Measurements from ENCODE around the gene JPH4.
"Not testable (repeated sequence)": the region's sequence is repeated elsewhere in the genome, so short reads cannot be mapped to it uniquely, and the experiment has no call there.

The JPH4 gene

DNA sequence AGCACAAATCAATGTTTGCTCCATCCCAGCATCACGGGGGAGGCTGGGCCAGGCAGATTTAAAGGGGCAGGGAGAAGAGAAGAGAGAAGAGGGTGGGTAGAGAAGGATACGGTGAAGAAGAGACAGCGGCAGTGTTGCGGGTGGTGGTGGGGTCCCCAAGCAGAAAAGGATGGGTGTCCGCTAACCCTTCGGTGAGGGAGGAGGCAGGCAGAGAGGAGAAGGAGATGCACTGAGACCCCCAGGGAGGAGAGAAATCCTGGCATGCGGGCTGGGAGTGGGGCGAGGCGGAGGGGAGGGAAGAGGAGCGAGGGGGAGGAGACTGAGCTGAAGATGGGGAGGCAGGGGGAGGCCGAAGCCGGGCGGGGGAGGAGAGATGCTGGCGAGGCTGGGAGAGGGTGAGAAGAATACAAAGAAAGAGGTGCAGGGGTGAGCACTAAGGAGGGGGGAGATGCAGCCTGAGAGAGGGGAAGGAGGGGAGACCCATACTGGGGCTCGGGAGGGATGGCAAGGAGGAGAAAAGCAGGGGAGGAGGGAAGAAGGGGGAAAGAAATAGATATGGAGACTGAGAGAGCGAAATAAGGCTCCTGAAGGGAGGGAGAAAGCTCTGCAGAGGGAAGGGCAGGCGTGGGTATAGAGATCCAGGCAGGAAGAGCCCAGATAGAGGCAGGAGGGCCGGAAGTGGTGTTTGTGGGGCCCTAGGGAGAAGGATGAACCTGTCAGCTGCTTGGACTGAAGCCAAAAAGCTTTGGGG lies at the start of gene JPH4:
JPH4 (minus strand) TSS at position 231 of the 751 bp plus-strand sequence. CDS start 1,337 bp downstream, outside the sequence.
- peak; percentile 62 for DNase-seq

DNA sequence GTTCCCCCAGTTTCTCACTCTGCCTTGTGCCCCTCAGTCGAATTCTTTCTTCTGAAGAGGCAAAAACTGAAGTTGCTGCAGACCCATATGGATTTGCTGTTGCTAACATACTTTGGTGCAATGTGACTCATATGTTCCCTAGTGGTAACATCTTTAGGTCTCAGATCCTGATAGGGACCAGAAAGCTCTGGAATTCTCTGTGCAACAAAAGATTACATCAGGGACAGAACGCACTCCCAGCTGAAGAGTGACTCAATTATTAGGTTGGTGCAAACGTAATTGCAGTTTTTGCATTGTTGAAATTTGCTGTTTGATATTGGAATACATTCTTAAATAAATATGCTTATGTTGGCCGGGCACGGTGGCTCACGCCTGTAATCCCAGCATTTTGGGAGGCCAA lies 49.4 kb upstream of the JPH4 start:
- no peak for DNase-seq

DNA sequence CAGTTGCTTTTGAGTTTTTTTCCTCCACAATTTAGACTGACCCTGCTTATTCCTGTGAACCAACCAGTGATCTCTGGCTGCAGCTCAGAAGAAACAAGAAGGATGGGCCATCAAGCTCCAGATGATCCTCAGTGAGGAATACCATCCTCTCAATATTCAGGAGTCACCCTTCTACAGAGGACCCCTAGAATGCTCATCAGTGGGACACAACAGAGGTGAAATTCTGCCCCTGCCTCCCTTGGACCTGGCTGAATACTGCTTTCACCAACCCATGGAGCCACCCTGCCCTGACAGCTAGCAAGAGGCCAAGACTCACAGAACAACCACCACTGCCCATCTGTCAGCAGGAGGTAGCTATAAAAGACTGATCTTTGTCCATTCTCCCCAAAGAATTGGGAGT lies 48.4 kb upstream of the JPH4 start:
- no peak for DNase-seq

DNA sequence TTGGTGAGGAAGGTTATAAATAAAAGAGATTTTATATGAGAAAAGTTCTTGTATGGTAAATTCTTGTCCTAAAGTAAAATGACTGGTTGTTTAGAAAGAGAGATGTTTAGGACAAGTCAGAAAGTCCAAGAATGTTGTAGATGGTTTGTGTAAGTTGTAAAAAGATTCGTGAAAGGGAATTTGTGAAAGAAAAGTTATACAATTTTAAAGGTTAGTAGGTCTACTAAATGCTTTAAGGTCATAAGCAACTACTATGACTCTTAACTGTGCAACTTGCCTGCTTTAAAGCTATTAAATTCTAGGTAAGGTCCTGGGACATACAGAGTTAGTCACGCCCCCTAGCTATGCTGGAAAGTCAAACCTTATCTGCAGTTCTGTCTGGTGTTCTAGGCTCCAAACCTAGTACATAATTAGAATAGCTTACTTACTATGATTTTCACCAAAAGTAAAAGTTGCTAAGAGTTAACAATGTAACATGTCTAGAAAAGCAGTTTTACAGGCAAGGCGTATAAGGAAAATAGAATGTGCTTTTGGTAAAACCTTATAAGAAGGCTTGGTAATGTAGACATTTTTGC lies 46.3 kb upstream of the JPH4 start:
- no peak for DNase-seq

DNA sequence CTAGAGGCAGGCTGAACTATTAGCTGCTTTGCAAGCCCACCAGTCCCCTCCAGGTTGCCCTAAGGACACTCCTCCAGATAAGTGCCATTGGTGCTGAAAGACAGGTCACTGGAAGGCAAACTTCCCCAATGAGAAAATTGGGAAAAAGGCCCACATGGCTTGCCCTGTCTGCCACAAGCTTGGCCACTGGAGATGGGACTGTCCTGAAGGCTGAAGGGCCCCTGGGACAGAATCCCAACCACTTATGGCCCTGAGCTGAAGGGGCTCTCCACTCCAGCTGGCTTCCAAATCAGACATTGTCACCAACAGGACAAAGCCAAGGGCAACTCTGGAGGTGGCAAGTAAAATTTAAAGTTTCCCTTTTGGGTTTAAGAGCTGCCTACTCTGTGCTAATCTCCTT lies 45.4 kb upstream of the JPH4 start:
- DNase-seq, result no peak

DNA sequence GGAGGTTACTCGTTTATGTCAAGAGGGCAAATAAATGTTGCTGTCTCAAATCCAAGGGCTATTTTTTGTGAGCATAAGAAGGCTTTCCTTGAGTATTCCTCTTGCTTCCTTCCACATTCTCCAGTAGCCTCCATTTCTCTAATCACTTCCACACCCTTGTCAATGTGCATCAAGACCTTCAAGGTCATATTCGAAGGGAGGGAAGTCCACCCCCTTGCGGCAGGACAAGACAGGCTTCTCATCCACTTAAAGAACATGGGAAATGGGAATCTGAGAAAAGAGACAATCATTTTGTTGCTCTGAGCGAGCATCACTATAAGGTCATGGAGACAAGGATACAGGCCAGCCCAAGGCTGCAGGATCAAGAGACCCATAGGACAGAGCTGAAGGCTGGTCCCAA lies 44.4 kb upstream of the JPH4 start:
- DNase-seq, result no peak

DNA sequence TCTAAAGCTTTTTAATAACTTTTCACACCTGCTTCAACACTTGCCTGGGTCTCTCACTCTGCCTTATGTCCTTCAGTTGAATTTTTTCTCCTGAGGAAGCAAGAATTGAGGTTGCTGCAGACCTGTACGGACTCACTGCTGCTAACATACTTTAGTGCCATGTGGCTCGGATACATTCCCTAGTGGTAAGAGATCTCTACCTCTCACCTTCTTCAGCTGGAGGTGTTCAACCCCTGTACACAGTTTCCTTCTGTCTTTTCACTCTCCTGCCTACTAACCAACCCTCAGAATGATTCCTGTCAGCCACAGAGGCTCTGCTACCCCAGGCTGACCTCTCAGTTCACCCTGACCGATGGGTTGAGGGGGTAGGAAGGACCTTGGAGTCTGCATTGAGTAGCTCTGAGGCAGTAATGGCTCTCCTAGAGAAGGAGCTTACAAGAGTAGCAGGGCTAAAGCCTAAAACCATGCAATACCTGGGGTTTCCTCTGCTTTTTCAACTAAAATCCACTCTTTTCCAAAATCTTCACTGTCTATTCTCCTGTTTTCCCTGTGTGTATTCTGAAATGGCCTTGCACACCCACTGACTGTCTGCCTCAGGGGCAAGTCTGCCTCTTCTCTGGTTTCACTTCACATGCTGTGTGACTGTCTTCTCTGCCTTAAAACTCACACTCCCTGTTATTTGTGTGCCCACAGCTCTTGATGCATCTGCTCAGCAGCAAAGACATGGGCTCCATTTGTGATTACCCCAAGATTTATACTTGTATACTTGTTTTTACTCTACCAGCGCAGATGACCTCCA lies 43.5 kb upstream of the JPH4 start:
- no peak for DNase-seq

DNA sequence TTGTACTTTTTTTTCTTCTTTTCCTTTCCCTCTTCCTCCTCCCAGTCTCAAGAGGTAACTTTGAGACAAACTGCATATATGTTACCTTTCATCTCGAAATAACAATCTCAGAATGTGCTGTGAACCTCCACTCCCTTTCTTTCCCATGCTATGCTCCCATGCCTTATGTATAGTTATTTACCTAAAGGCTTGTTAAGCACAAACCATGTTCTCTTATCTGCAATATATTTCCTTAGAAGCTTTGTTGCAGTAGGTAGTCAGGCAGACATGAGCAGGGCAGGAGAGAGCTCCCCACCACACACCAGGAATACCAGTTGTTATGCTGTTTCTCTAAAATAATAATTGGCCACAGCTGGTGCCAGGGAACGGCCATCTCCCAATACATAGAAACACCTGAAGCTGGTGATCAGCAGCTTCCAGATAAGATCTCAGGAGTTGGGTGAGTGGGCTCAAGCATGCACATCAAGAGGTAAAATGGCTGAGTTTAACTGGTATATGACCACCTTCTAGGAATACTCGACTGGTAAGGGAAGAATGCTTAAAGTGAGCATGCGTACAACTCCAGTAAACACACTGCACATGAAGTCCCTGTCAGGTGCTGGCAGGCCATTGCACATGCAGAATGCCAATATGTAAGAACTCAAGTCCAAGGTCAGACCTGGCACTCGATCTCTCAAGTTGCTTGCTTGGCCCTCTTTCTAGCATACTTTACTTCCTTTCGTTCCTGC lies 42.8 kb upstream of the JPH4 start:
- no peak for DNase-seq

DNA sequence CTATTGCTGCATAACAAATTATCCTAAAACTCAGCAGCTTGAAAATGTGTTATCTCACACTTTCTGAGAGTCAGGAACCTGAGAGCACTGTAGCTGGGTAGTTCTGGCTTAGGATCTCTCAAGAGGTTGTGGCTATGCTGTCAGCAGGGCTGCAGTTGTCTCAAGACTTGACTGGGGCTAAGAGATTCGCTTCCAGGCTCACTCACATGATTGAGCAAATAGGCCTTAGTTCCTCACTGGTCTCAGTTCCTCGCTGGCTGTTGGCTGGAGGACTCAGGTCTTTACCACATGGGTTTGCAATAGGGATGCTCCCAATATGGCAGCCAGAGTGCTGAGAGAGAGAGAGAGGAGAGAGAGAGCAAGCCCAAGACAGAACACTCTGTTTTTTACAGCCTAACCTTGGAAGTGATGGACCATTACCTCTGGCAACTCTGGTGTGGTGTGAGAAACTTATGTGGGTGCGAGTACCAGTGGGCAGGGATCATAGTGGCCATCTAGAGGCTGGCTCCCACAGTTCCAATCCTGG lies 41.6 kb upstream of the JPH4 start:
- no peak for DNase-seq

DNA sequence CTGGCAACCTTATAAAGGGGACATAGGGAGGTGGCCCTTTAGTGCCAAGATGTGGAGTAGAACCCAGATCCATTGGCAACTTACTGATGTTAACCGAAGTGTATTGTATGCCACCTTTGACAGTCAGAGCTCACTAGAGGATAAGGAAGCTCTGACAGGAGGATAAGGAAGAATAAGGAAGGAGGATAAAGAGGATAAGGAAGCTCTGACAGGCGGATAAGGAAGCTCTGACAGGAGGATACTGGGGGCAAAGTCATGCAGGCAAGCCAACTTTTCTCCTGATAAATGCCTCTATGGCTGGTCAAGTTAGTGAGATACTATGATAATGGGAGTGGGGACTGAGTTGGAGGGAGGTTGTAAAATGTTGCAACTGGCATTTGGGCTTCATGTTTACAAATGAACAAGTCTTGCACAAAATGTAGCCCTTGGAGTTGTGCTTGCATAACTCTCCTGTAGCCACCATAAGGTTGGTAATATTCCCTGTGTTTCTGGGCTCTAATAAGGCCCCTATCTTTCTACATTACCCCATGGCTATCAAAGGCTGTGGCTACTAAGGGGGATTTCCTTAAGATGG lies 39.9 kb upstream of the JPH4 start:
- no peak for DNase-seq

DNA sequence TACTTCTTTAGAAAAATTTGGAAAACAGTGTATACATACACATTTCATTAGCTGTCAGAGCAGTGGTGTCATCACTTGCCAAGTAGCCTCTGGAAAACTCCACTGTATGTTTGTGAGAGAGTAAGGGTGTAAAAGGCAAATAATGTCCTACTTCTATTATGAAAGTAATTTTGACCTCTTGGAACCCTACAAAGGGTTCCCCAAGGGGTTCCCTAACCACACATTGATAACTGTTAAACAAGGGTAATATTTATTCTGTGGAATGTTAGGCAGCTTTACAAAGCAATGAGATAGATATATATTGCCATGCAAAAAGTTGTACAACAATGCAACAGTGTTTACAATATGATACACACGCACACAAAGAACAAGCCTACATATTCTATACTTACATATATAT lies 38.9 kb upstream of the JPH4 start:
- DNase-seq, result no peak

DNA sequence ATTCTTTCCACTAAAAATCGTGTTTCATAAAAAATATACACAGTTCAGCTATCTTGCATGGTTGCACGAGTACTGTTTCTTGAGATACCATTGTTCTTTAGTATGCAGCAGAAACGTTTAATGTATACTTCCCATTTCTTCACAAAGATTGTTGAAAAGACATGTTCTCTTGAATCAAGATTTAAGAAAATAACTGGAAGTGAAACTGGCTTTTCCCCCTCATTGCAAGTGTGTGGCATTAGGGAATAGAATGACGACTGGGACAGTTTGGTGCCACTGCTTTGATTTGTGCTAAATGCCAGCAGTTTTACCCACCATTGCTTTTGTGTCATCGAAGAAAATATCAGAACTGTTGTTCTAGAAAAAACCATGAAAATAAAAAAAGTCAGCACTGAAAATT lies 37.3 kb upstream of the JPH4 start:
- no peak for DNase-seq

DNA sequence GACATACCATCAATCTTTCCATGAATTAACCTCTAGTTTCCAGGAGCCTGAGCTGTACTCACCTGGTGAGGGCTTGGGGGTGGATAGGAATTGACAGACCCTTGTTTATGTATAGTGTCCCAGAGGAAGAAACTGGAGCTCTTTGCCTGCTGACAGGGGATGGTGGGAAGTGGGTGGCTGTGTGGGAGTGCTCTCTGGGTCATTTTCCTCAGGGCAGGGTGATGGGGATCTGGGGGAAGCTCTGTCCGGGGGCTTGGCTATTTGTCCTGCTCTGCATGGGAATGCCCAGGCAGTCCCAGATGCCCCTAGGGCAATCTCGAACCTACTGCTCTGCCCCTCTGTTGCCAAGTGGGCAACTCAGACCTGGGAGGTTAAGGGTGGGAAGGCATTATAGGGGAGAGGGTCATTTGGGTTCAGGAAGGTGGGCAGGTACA lies 35.8 kb upstream of the JPH4 start:
- no peak for DNase-seq

DNA sequence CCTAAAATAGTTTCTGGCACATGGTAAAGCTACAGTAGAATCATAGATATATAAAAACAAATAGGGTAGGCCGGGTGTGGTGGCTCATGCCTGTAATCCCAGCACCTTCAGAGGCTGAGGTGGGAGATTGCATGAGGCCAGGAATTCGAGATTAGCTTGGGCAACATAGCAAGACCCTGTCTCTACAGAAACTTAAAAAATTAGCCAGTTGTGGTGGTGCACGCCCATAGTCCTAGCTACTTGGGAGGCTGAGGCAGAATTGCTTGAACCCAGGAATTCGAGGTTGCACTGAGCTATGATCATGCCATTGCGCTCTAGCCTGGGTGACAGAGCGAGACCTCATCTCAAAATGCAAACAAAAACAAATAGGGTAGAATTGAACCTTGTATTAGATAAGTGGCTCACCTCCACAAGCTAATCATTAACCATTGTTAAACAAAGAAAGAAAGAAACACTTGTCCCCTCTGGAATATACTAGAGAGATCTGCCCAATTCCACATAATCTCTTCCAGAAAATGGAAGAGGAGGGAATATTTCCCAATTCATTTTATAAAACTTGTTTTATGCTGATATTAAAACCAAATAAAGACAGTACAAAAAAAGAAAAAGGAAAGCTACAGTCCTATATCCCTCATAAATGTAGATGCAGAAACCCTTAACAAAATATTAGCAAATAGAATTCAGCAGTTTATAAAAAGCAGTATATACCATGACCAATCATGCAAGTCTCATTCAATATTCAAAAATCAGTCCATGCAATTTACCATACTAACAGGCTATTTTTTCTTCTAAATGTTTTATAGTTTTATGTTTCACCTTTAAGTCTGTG lies 34.9 kb upstream of the JPH4 start:
- DNase-seq, result no peak

DNA sequence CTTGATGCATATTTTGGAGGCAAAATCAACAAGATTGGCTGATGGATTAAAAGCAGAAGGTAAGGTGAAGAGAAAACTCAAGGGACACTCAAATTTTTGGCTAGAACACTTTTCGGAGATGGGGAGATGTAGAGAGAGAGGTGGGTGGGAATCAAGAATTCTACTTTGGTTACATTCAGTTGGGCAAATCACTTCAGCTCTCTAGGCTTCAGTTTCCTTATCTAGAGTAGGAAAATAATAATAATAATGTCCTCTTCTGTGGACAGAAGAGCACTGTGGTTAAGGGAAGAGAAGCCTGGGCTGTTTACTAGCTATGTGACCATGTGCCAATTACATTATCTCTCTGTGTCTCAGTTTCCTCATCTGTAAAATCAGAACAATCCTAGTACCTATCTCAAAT lies 34.2 kb upstream of the JPH4 start:
- no peak for DNase-seq

DNA sequence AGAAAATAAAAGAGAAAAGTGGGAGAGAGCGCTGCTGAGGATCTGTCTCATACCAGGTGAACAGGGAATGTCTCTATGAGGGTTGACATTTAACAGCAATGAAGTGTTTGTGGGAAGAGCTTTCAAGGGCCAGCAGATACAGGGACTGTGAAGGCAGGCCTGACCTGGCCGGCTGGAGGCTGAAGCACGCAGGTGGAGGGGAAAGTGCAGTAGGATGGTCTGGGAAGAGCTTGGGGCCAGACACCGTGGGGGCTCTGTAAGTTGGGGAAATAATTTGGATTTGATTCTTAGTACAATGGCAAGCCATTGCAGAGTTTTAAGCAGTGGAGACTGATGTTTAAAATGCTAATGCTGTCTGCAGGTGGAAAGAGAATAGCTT lies 33.8 kb upstream of the JPH4 start:
- no peak for DNase-seq

DNA sequence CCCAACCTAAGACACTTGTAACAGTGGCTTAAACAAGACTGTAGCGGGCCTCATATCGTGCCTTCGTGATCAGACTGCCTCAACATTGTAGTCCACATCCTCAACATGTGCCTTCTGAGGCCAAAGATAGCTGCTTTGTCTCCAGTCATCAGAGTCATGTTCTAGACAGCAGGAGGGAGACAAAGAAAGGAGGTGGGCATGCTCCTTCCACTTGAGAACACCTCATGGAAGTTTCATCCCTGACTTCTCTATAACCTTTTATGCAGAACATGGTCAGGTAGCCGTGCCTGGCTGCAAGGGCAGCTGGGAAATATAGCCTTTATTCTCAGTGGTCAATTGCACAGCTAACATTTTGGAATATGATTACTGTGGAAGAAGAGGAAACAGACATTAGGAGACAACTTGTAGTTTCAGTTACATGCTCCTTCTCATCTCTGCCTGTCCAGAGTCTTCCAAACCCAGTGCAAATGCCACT lies 32.3 kb upstream of the JPH4 start:
- no peak for DNase-seq

DNA sequence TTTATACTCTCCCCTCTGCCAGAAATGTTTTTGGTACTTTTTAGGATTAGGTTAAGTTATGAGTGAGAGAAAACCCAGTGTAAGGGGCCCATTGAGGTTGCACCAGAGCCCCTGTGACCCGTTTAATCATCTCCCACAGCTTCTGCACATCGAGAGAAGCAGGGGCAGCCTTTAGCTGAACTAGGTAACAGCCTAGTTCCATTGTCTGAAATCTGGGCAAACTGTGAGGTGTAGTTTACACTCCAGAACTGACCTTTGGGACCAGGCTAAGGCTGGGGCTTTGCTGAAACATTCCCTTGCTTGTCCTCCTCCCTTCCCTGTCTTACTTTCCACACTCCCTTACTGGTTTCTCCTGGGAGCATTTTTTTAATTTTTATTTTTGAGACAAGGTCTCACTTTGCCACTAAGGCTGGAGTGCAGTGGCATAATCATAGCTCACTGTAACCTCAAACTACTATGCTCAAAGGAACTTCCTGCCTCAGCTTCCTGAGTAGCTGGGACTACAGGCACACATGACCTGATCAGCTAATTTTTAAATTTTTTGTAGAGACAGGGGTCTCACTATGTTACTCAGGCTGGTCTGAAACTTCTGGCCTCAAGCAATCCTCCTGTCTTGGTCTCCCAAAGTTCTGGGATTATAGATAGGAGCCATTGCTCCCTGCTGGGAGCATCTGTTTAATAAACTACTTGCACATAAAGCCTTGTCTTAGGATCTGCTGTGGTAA lies 31.7 kb upstream of the JPH4 start:
- DNase-seq, result no peak

DNA sequence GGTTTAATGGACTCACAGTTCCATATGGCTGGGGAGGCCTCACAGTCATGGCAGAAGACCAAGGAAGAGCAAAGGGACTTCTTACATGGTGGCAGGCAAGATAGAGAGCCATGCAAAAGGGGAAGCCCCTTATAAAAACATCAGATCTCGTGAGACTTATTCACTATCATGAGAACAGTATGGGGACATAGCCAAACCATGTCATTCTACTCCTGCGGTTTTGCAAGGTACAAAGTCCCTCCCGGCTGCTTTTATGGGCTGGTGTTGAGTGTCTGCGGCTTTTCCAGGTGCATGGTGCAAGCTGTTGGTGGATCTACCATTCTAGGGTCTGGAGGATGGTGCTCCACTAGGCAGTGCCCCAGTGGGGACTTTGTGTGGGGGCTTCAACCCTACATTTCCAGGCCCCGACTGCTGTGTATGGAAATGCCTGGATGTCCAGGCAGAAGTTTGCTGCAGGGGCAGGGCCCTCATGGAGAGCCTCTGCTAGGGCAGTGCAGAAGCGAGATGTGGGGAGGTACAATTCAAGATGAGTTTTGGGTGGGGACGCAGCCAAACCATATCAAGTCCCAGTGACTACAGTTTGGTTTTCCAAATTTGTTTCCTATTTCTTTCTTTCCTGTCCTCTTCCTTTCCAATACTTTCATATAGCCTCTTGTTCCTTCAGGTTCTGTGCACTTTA lies 31.0 kb upstream of the JPH4 start:
- not testable (repeated sequence) for DNase-seq

DNA sequence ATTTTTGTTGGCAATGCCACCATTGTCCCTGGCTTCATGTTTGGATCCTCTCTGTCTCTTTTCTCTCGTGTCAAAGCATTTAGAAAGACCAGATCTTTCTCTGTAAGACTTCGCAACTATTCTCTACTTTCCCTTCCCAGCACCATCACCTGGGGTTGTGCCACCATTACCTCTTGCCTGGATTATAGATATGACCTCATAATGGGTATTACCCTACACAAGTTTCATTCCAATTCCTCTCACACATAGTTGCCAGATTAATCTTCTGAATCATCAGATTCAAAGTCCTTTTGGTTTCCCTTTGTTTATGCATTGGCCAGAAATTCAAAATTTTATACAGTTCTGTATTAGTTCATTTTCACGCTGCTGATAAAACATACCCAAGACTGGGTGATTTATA lies 30.4 kb upstream of the JPH4 start:
- DNase-seq, result no peak
